SJCRH30 (cell line): ENCODE data around the gene GPAT2. TPM values are rescaled to one million over a fixed set of nuclear protein-coding genes. Genes with fewer than 3 reads are reported as not detected.
A peak's percentile ranks its signal among the peaks of the same experiment; 100 is the strongest.
"Not testable (repeated sequence)": the region's sequence is repeated elsewhere in the genome, so short reads cannot be mapped to it uniquely, and the experiment has no call there.

Source experiments
- DNase-seq, 2 experiments: peaks; one replicate each; pipeline ENCODE4 v3.0.0-alpha.2; 2015 to 2020
- H3K27ac ChIP-seq: fragments of 250-450 bp; sonication (Bioruptor Pico); 2 replicates; pipeline ENCODE4 v1.5.1; 2020; ENCODE audit warnings: mild to moderate bottlenecking, moderate library complexity
- H3K27me3 ChIP-seq: fragments of 250-450 bp; sonication (Bioruptor Pico); 2 replicates; pipeline ENCODE4 v1.5.1; 2020; ENCODE audit warnings: mild to moderate bottlenecking, moderate library complexity
- H3K36me3 ChIP-seq: fragments of 250-450 bp; sonication (Bioruptor Pico); 2 replicates; pipeline ENCODE4 v1.5.1; 2020; ENCODE audit warnings: mild to moderate bottlenecking, moderate library complexity
- H3K4me1 ChIP-seq: fragments of 250-450 bp; sonication (Bioruptor Pico); 2 replicates; pipeline ENCODE4 v1.5.1; 2020; ENCODE audit warnings: mild to moderate bottlenecking, moderate library complexity
- H3K4me3 ChIP-seq: fragments of 250-450 bp; sonication (Bioruptor Pico); 2 replicates; pipeline ENCODE4 v1.5.1; 2020; ENCODE audit warnings: mild to moderate bottlenecking, moderate library complexity
- H3K9me3 ChIP-seq: fragments of 250-450 bp; sonication (Bioruptor Pico); replicated peaks from 2 replicates; pipeline ENCODE4 v1.5.1; 2020; ENCODE audit warnings: mild to moderate bottlenecking, moderate library complexity
- total RNA-seq: library from RNA; depleted of rRNA; stranded (reverse); fragments of >200 nt; shearing (Covaris generic); gene quantifications from 2 replicates; pipeline ENCODE4 v1.2.3, GENCODE V29; 2014

Gene GPAT2
- total RNA-seq, 1 experiment from 2014 or later = 0.08 TPM

GRCh38 chr2:96070351-96070750 lies 35.6 kb upstream of the GPAT2 start:
- H3K27ac ChIP-seq, H3K36me3 ChIP-seq, H3K27me3 ChIP-seq, DNase-seq, H3K4me3 ChIP-seq, H3K9me3 ChIP-seq: not testable (repeated sequence)
- H3K4me1 ChIP-seq = peaks cover 21% of the 10 kb centered on the region

GRCh38 chr2:96069878-96070277 lies 35.2 kb upstream of the GPAT2 start:
- H3K4me3 ChIP-seq, H3K9me3 ChIP-seq, H3K27ac ChIP-seq, H3K36me3 ChIP-seq, DNase-seq, H3K27me3 ChIP-seq: not testable (repeated sequence)
- peaks cover 21% of the 10 kb centered on the region for H3K4me1 ChIP-seq

GRCh38 chr2:96067902-96068581 lies 33.3 kb upstream of the GPAT2 start:
- DNase-seq = peak; percentile 44 to 47
- H3K36me3 ChIP-seq, H3K4me3 ChIP-seq, H3K27me3 ChIP-seq, H3K27ac ChIP-seq, H3K9me3 ChIP-seq: not testable (repeated sequence)
- H3K4me1 ChIP-seq = peaks cover 27% of the 10 kb centered on the region

GRCh38 chr2:96067098-96067660 lies 32.5 kb upstream of the GPAT2 start:
- not testable (repeated sequence) for H3K36me3 ChIP-seq, H3K27me3 ChIP-seq, H3K4me3 ChIP-seq, H3K27ac ChIP-seq, DNase-seq, H3K9me3 ChIP-seq
- H3K4me1 ChIP-seq = peaks cover 20% of the 10 kb centered on the region

GRCh38 chr2:96066511-96066910 lies 31.8 kb upstream of the GPAT2 start:
- H3K4me1 ChIP-seq = peaks cover 17% of the 10 kb centered on the region

GRCh38 chr2:96065954-96066353 lies 31.2 kb upstream of the GPAT2 start:
- H3K9me3 ChIP-seq, H3K36me3 ChIP-seq, H3K4me3 ChIP-seq, H3K27ac ChIP-seq, H3K27me3 ChIP-seq, DNase-seq: not testable (repeated sequence)
- peaks cover 12% of the 10 kb centered on the region for H3K4me1 ChIP-seq

More at GRCh38 chr2:96066511-96066910, 31.8 kb upstream of the GPAT2 start:
- DNase-seq, H3K4me3 ChIP-seq, H3K27ac ChIP-seq, H3K9me3 ChIP-seq, H3K27me3 ChIP-seq, H3K36me3 ChIP-seq: not testable (repeated sequence)

GRCh38 chr2:96065381-96065930 lies 30.7 kb upstream of the GPAT2 start:
- H3K27me3 ChIP-seq = peaks cover 3% of the 10 kb centered on the region; the same call in 1 of the 2 replicates
- H3K27ac ChIP-seq = no peak overlapping the region
- DNase-seq = no peak
- no peaks in the 10 kb centered on the region; the same call in 1 of the 2 replicates for H3K9me3 ChIP-seq
- H3K36me3 ChIP-seq = no peaks in the 10 kb centered on the region; the same call in 1 of the 2 replicates
- H3K4me3 ChIP-seq = no peak overlapping the region
- peaks cover 12% of the 10 kb centered on the region for H3K4me1 ChIP-seq

- DNase-seq, H3K4me3 ChIP-seq, H3K9me3 ChIP-seq, H3K36me3 ChIP-seq, H3K27me3 ChIP-seq, H3K27ac ChIP-seq: not testable (repeated sequence)
- peaks cover 12% of the 10 kb centered on the region for H3K4me1 ChIP-seq
Observed at GRCh38 chr2:96064760-96065159, 30.0 kb upstream of the GPAT2 start.

GRCh38 chr2:96064047-96064675 lies 29.4 kb upstream of the GPAT2 start:
- H3K4me3 ChIP-seq, H3K36me3 ChIP-seq, H3K27me3 ChIP-seq: not testable (repeated sequence)

GRCh38 chr2:96063116-96063899 lies 28.6 kb upstream of the GPAT2 start:
- not testable (repeated sequence) for H3K9me3 ChIP-seq, H3K27me3 ChIP-seq, H3K36me3 ChIP-seq, H3K27ac ChIP-seq, H3K4me3 ChIP-seq
- DNase-seq = peak; percentile 85 to 88
- peaks cover 12% of the 10 kb centered on the region for H3K4me1 ChIP-seq

More at GRCh38 chr2:96064047-96064675, 29.4 kb upstream of the GPAT2 start:
- DNase-seq, H3K9me3 ChIP-seq, H3K27ac ChIP-seq: not testable (repeated sequence)
- H3K4me1 ChIP-seq = peaks cover 12% of the 10 kb centered on the region

GRCh38 chr2:96062483-96062882 lies 27.8 kb upstream of the GPAT2 start:
- not testable (repeated sequence) for H3K4me1 ChIP-seq, H3K4me3 ChIP-seq, H3K9me3 ChIP-seq, H3K27me3 ChIP-seq, H3K36me3 ChIP-seq, DNase-seq, H3K27ac ChIP-seq

- H3K27me3 ChIP-seq, H3K36me3 ChIP-seq, H3K27ac ChIP-seq, H3K4me1 ChIP-seq, H3K9me3 ChIP-seq, DNase-seq, H3K4me3 ChIP-seq: not testable (repeated sequence)
Observed at GRCh38 chr2:96061901-96062300, 27.2 kb upstream of the GPAT2 start.

- not testable (repeated sequence) for H3K27me3 ChIP-seq, H3K36me3 ChIP-seq, H3K4me1 ChIP-seq, H3K4me3 ChIP-seq, DNase-seq, H3K9me3 ChIP-seq, H3K27ac ChIP-seq
Observed at GRCh38 chr2:96061197-96061817, 26.6 kb upstream of the GPAT2 start.

- not testable (repeated sequence) for H3K4me1 ChIP-seq, H3K27me3 ChIP-seq, H3K36me3 ChIP-seq, H3K9me3 ChIP-seq, DNase-seq, H3K4me3 ChIP-seq, H3K27ac ChIP-seq
Observed at GRCh38 chr2:96060325-96060724, 25.6 kb upstream of the GPAT2 start.
